Activated naive CD8-positive, alpha-beta T cell treated with anti-CD3 and anti-CD28 coated beads, Interleukin-2, amount 10 ng/mL, durations not matched to agents 7 days and 5 days (primary cell): Measurements from ENCODE around the gene ALDH16A1. TPM values are rescaled to one million over a fixed set of nuclear protein-coding genes. Genes with fewer than 3 reads are reported as not detected.

Experiments
- ATAC-seq: fragments of 150-1000 bp; cut with Tn5 transposase; one replicate; pipeline ENCODE4 v1.10.0; 2021; ENCODE audit warnings: low read depth, moderate library complexity
- POLR2A ChIA-PET: fragments of 350-600 bp; sonication (Branson Sonifier 250); formaldehyde crosslinking; loops from one replicate; lab custom pipeline; 2021; ENCODE audit warnings: antibody characterized with exemption; lab: Charles Lee
- DNase-seq: peaks from one replicate; pipeline ENCODE4 v3.0.0; 2021
- H3K27ac Mint-ChIP-seq: one replicate; pipeline ENCODE4 v1.8.0; 2022; ENCODE audit warnings: mild to moderate bottlenecking, mixed read lengths
- H3K27me3 Mint-ChIP-seq: one replicate; pipeline ENCODE4 v1.8.0; 2022; ENCODE audit warnings: mild to moderate bottlenecking, moderate library complexity, mixed read lengths
- H3K36me3 Mint-ChIP-seq: one replicate; pipeline ENCODE4 v1.8.0; 2021; ENCODE audit warnings: mild to moderate bottlenecking, mixed read lengths
- H3K4me1 Mint-ChIP-seq: one replicate; pipeline ENCODE4 v1.8.0; 2021; ENCODE audit warnings: mixed read lengths
- H3K4me3 Mint-ChIP-seq: one replicate; pipeline ENCODE4 v1.8.0; 2022; ENCODE audit warnings: mild to moderate bottlenecking, moderate library complexity, mixed read lengths
- H3K9me3 Mint-ChIP-seq: one replicate; pipeline ENCODE4 v1.8.0; 2021; ENCODE audit warnings: mixed read lengths
- microRNA-seq: library from miRNA; unstranded; fragments of <30 nt; microRNA quantifications from one replicate; pipeline ENCODE4 v1.2.0, GENCODE V29; 2022
- total RNA-seq, 2 experiments: library from RNA; stranded (reverse); gene quantifications; one replicate each; pipeline ENCODE4 v1.2.3, GENCODE V29; 2021

ALDH16A1 gene
- total RNA-seq, 2 experiments from 2014 or later = 41.8 to 42.9 TPM

DNA sequence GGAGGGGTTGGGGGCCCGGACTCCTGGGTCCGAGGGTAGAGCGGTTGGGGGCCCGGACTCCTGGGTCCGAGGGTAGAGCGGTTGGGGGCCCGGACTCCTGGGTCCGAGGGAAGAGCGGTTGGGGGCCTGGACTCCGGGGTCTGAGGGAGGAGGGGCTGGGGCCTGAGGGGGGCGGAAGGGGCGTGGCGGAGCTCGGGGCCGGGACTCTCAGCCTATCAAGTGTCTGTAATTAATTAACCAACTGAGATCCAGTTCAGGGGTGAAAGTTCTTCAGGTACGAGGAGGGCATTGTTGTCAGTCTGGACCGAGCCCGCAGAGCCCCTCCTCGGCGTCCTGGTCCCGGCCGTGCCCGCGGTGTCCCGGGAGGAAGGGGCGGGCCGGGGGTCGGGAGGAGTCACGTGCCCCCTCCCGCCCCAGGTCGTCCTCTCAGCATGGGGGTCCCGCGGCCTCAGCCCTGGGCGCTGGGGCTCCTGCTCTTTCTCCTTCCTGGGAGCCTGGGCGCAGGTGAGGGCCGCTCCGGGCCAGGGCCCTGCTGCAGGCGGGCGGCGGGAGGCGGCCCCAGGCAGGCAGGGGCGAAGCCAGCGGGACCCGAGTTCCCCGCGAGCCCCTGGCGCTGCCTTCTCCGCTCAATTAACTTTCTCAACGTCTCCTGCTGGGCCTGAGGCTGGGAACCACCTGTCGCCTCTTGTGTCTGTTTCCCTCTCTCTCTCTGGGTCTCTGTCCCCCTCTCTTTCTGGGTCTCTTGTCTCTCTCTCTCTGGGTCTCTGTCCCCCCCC is 60.1 kb downstream of the ALDH16A1 start:
- H3K36me3 Mint-ChIP-seq = no peaks in the 10 kb centered on the region
- H3K4me1 Mint-ChIP-seq = peaks cover 20% of the 10 kb centered on the region
- peak overlapping the region; percentile 84 for H3K4me3 Mint-ChIP-seq
- DNase-seq (no peak), ATAC-seq (peak; percentile 53)
- POLR2A ChIA-PET = interaction anchor here (0.6 to 1.6 kb wide), 5 partner anchors 9 to 966 kb away, joined by 3 to 7 read pairs (median 4); no protein-coding TSS in a partner anchor
- peak overlapping the region; percentile 87 for H3K27ac Mint-ChIP-seq
- H3K9me3 Mint-ChIP-seq = no peaks in the 10 kb centered on the region
- peaks cover 11% of the 10 kb centered on the region for H3K27me3 Mint-ChIP-seq

DNA sequence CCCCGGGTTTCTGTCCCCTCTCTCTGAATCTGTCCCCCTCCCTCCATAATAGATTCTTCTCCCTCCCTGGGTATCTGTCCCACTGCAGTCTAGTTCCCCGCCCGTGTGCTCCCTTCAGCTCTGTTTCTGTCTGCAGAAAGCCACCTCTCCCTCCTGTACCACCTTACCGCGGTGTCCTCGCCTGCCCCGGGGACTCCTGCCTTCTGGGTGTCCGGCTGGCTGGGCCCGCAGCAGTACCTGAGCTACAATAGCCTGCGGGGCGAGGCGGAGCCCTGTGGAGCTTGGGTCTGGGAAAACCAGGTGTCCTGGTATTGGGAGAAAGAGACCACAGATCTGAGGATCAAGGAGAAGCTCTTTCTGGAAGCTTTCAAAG is 60.7 kb downstream of the ALDH16A1 start:
- POLR2A ChIA-PET = interaction anchor here (0.6 to 1.6 kb wide), 3 partner anchors 11 to 965 kb away, joined by 4 to 7 read pairs (median 4); no protein-coding TSS in a partner anchor
- ATAC-seq = peak; percentile 10
- H3K36me3 Mint-ChIP-seq = no peaks in the 10 kb centered on the region
- peak overlapping the region; percentile 84 for H3K4me3 Mint-ChIP-seq
- H3K9me3 Mint-ChIP-seq = no peaks in the 10 kb centered on the region
- peaks cover 20% of the 10 kb centered on the region for H3K4me1 Mint-ChIP-seq
- DNase-seq = no peak
- H3K27ac Mint-ChIP-seq = peak overlapping the region; percentile 87
- peaks cover 11% of the 10 kb centered on the region for H3K27me3 Mint-ChIP-seq

- Mint-ChIP-seq H3K36me3 (no peaks in the 10 kb centered on the region), H3K9me3 (no peaks in the 10 kb centered on the region)
- POLR2A ChIA-PET = interaction anchor here (0.6 to 1.6 kb wide), 2 partner anchors 10 to 965 kb away, joined by 4 to 7 read pairs; no protein-coding TSS in a partner anchor
Observed at GRCh38 chr19:49514151-49514550, 61.1 kb downstream of the ALDH16A1 start.

DNA sequence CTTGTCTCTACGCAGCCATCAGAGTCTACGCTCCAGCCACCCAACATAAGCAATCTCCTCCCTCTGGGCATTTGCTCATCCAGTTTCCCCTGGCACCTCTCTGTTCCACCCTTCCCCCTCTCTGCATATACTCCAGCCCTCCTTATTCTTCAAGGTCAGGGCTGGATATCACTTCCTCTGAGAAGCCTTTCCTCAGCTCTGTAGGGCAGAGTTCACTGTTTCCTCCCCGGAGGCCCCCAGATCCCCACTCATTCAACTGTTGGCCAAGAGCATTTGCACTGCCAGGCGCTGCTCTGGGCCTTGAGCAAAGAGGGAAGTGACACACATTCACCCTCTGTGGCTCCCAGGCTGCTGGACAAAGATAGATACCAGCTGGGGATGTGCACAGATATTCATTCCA is 62.7 kb downstream of the ALDH16A1 start:
- H3K27ac Mint-ChIP-seq = no peak overlapping the region
- no peaks in the 10 kb centered on the region for H3K36me3 Mint-ChIP-seq
- H3K4me1 Mint-ChIP-seq = peaks cover 20% of the 10 kb centered on the region
- peaks cover 8% of the 10 kb centered on the region for H3K27me3 Mint-ChIP-seq
- POLR2A ChIA-PET = interaction anchor here (0.6 kb wide), 1 partner anchor 31 kb away, joined by 4 read pairs; no protein-coding TSS in a partner anchor
- DNase-seq = no peak
- ATAC-seq = no peak
- H3K4me3 Mint-ChIP-seq = no peak overlapping the region
- H3K9me3 Mint-ChIP-seq = no peaks in the 10 kb centered on the region

More at GRCh38 chr19:49514151-49514550, 61.1 kb downstream of the ALDH16A1 start:
- no peak for DNase-seq
- H3K4me3 Mint-ChIP-seq = peak overlapping the region; percentile 84
- peaks cover 20% of the 10 kb centered on the region for H3K4me1 Mint-ChIP-seq
- H3K27ac Mint-ChIP-seq = no peak overlapping the region
- H3K27me3 Mint-ChIP-seq = peaks cover 11% of the 10 kb centered on the region
- ATAC-seq = no peak

GRCh38 chr19:49518033-49518432 is 65.0 kb downstream of the ALDH16A1 start:
- H3K4me1 Mint-ChIP-seq = peaks cover 8% of the 10 kb centered on the region
- H3K36me3 Mint-ChIP-seq = no peaks in the 10 kb centered on the region
- DNase-seq = no peak
- no peak for ATAC-seq
- H3K27ac Mint-ChIP-seq = no peak overlapping the region
- POLR2A ChIA-PET = no interaction called here
- H3K9me3 Mint-ChIP-seq = no peaks in the 10 kb centered on the region
- H3K27me3 Mint-ChIP-seq = peaks cover 3% of the 10 kb centered on the region
- H3K4me3 Mint-ChIP-seq = no peak overlapping the region

Small RNA genes lying within 50 kb of the gene (microRNA-seq; reads per million reads assigned to microRNA genes)
- 34,430 reads per million, percentile 98 among the genes with 10 or more reads in this experiment for gene MIR150

Other genes starting within 250 kb of the ALDH16A1 start
- 1 to 10 TPM; 3.7 to 5.1 TPM for gene SLC6A16, start 128.0 kb upstream of the ALDH16A1 start, total RNA-seq
- gene CD37, start 117.8 kb upstream of the ALDH16A1 start, total RNA-seq = 100 to 1,000 TPM; 246 to 258 TPM
- not detected for gene TEAD2, start 90.8 kb upstream of the ALDH16A1 start, total RNA-seq
- not detected for gene DKKL1, start 89.3 kb upstream of the ALDH16A1 start, total RNA-seq
- gene KASH5, start 65.0 kb upstream of the ALDH16A1 start, total RNA-seq = not detected
- not detected for gene PTH2, start 29.8 kb upstream of the ALDH16A1 start, total RNA-seq
- gene GFY, start 27.8 kb upstream of the ALDH16A1 start, total RNA-seq = not detected
- under 1 TPM; 0.14 to 0.25 TPM for gene SLC17A7, start 11.7 kb upstream of the ALDH16A1 start, total RNA-seq
- 100 to 1,000 TPM; 143 to 148 TPM for gene PIH1D1, start 1.4 kb upstream of the ALDH16A1 start, total RNA-seq
- 100 to 1,000 TPM; 250 to 282 TPM for gene FLT3LG, start 21.0 kb downstream of the ALDH16A1 start, total RNA-seq
- gene RPL13A, start 34.4 kb downstream of the ALDH16A1 start, total RNA-seq = 1,000 to 10,000 TPM; 2,936 to 3,173 TPM
- gene RPS11, start 43.2 kb downstream of the ALDH16A1 start, total RNA-seq = 1,000 to 10,000 TPM; 2,412 to 2,445 TPM
- gene FCGRT, start 59.4 kb downstream of the ALDH16A1 start, total RNA-seq = 10 to 100 TPM; 19.8 to 24.4 TPM
- 1 to 10 TPM; 1.6 to 2.4 TPM for gene RCN3, start 74.8 kb downstream of the ALDH16A1 start, total RNA-seq
- gene NOSIP, start 127.3 kb downstream of the ALDH16A1 start, total RNA-seq = 100 to 1,000 TPM; 122 to 125 TPM
- 1 to 10 TPM; 1.5 to 2.3 TPM for gene PRRG2, start 128.1 kb downstream of the ALDH16A1 start, total RNA-seq
- gene PRR12, start 138.0 kb downstream of the ALDH16A1 start, total RNA-seq = 10 to 100 TPM; 49.7 TPM
- gene RRAS, start 186.9 kb downstream of the ALDH16A1 start, total RNA-seq = 10 to 100 TPM; 12.3 to 14.9 TPM
- 10 to 100 TPM; 64.7 to 66.9 TPM for gene SCAF1, start 189.0 kb downstream of the ALDH16A1 start, total RNA-seq
- 100 to 1,000 TPM; 198 to 205 TPM for gene IRF3, start 212.6 kb downstream of the ALDH16A1 start, total RNA-seq
- 10 to 100 TPM; 63.4 to 71.3 TPM for gene BCL2L12, start 212.7 kb downstream of the ALDH16A1 start, total RNA-seq
- 100 to 1,000 TPM; 118 to 123 TPM for gene PRMT1, start 224.0 kb downstream of the ALDH16A1 start, total RNA-seq
- 1 to 10 TPM; 4.1 to 4.3 TPM for gene ADM5, start 236.4 kb downstream of the ALDH16A1 start, total RNA-seq
- gene CPT1C, start 237.9 kb downstream of the ALDH16A1 start, total RNA-seq = 1 to 10 TPM; 2.1 to 4.1 TPM